ENCODE data around the gene MISP3.

- TF ChIP-seq CTCF (IDR thresholded peaks at IDR 0.05) (0 out of 2 replicates have a peak, but pooled peaks have one; percentile 6), NFYB (CRISPR knock-in tag; conservative IDR thresholded peaks at IDR 0.05; ENCODE audit: low read depth) (no peak), ZNF138 (CRISPR knock-in tag; conservative IDR thresholded peaks at IDR 0.05) (no peak), CBFB (CRISPR knock-in tag; IDR thresholded peaks at IDR 0.05; ENCODE audit: low read depth) (no peak), ATF3 (CRISPR knock-in tag; conservative IDR thresholded peaks at IDR 0.05) (no peak), JUN (CRISPR knock-in tag; IDR thresholded peaks at IDR 0.05) (no peak), ZBTB43 (CRISPR knock-in tag; IDR thresholded peaks at IDR 0.05) (no peak), TEAD4 (CRISPR knock-in tag; IDR thresholded peaks at IDR 0.05) (no peak), NR2C2 (CRISPR knock-in tag; IDR thresholded peaks at IDR 0.05) (no peak), CREM (CRISPR knock-in tag; IDR thresholded peaks at IDR 0.05) (no peak), ZNF423 (CRISPR knock-in tag; IDR thresholded peaks at IDR 0.05) (no peak), FOXK1 (CRISPR knock-in tag; IDR thresholded peaks at IDR 0.05) (no peak), SMAD3 (CRISPR knock-in tag; IDR thresholded peaks at IDR 0.05; ENCODE audit: borderline replicate concordance) (no peak), STAT6 (CRISPR knock-in tag; conservative IDR thresholded peaks at IDR 0.05; ENCODE audit: low read depth) (no peak)
Observed at GRCh38 chr19:14097532-14098151, 25.1 kb downstream of the MISP3 start.
